C4-2B (cell line): ENCODE results near the gene PDGFRB.

Experiments
- CTCF ChIP-seq: fragments of 450-650 bp; conservative IDR thresholded peaks from 2 replicates; pipeline ENCODE4 v1.5.1; 2017; ENCODE audit warnings: mild to moderate bottlenecking
- ZFX ChIP-seq: fragments of 450-650 bp; IDR thresholded peaks from 2 replicates; pipeline ENCODE4 v1.6.1; 2017

GRCh38 chr5:150116667-150117400, 38.8 kb downstream of the PDGFRB start:
- no peak for TF ChIP-seq CTCF
- TF ChIP-seq ZFX = no peak
